ENCODE results near the gene PPP6R2.

- TF ChIP-seq CTCF (conservative IDR thresholded peaks at IDR 0.05; ENCODE audit: low read length) = no peak
- TF ChIP-seq EZH2phosphoT487 (IDR thresholded peaks at IDR 0.05; ENCODE audit: borderline replicate concordance) = no peak
These were observed 22.3 kb upstream of the PPP6R2 start for GRCh38 chr22:50320671-50321325.

Data from Loucy (cell line).